ENCODE measurements around the gene GABARAP.

GABARAP gene

GRCh38 chr17:7218758-7219157, 23.5 kb downstream of the GABARAP start:
- TF ChIP-seq POLR2A (IDR thresholded peaks at IDR 0.05; ENCODE audit: low read depth, low read length) = no peak
- no peak for FAIRE-seq

GRCh38 chr17:7218166-7218565, 24.1 kb downstream of the GABARAP start:
- TF ChIP-seq POLR2A (IDR thresholded peaks at IDR 0.05; ENCODE audit: low read depth, low read length) = no peak
- no peak for FAIRE-seq
- no peak for DNase-seq (ENCODE audit: insufficient read length, low spot score)

More at GRCh38 chr17:7218758-7219157, 23.5 kb downstream of the GABARAP start:
- DNase-seq (ENCODE audit: insufficient read length, low spot score) = no peak

GRCh38 chr17:7217113-7217987, 24.9 kb downstream of the GABARAP start:
- FAIRE-seq = no peak
- TF ChIP-seq POLR2A (IDR thresholded peaks at IDR 0.05; ENCODE audit: low read depth, low read length) = no peak
- peak; percentile 67 for DNase-seq (ENCODE audit: insufficient read length, low spot score)

- no peak for TF ChIP-seq POLR2A (IDR thresholded peaks at IDR 0.05; ENCODE audit: low read depth, low read length)
- DNase-seq (ENCODE audit: insufficient read length, low spot score) = no peak
- FAIRE-seq = no peak
Measured at GRCh38 chr17:7216242-7217112, 25.8 kb downstream of the GABARAP start.

GRCh38 chr17:7215652-7216180, 26.5 kb downstream of the GABARAP start:
- DNase-seq (ENCODE audit: insufficient read length, low spot score) (no peak), FAIRE-seq (no peak)
- TF ChIP-seq POLR2A (IDR thresholded peaks at IDR 0.05; ENCODE audit: low read depth, low read length) = no peak

GRCh38 chr17:7215136-7215638, 27.1 kb downstream of the GABARAP start:
- peak; percentile 77 for FAIRE-seq

GRCh38 chr17:7214300-7215135, 27.7 kb downstream of the GABARAP start:
- FAIRE-seq = peak; percentile 78
- TF ChIP-seq POLR2A (IDR thresholded peaks at IDR 0.05; ENCODE audit: low read depth, low read length) = no peak

More at GRCh38 chr17:7215136-7215638, 27.1 kb downstream of the GABARAP start:
- no peak for DNase-seq (ENCODE audit: insufficient read length, low spot score)
- no peak for TF ChIP-seq POLR2A (IDR thresholded peaks at IDR 0.05; ENCODE audit: low read depth, low read length)

GRCh38 chr17:7213895-7214299, 28.4 kb downstream of the GABARAP start:
- TF ChIP-seq POLR2A (IDR thresholded peaks at IDR 0.05; ENCODE audit: low read depth, low read length) = no peak
- no peak for FAIRE-seq
- no peak for DNase-seq (ENCODE audit: insufficient read length, low spot score)

More at GRCh38 chr17:7214300-7215135, 27.7 kb downstream of the GABARAP start:
- peak; percentile 97 for DNase-seq (ENCODE audit: insufficient read length, low spot score)

- no peak for TF ChIP-seq POLR2A (IDR thresholded peaks at IDR 0.05; ENCODE audit: low read depth, low read length)
- FAIRE-seq (no peak), DNase-seq (ENCODE audit: insufficient read length, low spot score) (no peak)
Measured at GRCh38 chr17:7211491-7212273, 30.6 kb downstream of the GABARAP start.

GRCh38 chr17:7208754-7209460, 33.3 kb downstream of the GABARAP start:
- FAIRE-seq (no peak), DNase-seq (ENCODE audit: insufficient read length, low spot score) (no peak)
- no peak for TF ChIP-seq POLR2A (IDR thresholded peaks at IDR 0.05; ENCODE audit: low read depth, low read length)

- TF ChIP-seq POLR2A (IDR thresholded peaks at IDR 0.05; ENCODE audit: low read depth, low read length) = no peak
- no peak for DNase-seq (ENCODE audit: insufficient read length, low spot score)
- FAIRE-seq = no peak
Measured at GRCh38 chr17:7208027-7208571, 34.1 kb downstream of the GABARAP start.
